ENCODE results near the gene RPL14. TPM values are rescaled to one million over a fixed set of nuclear protein-coding genes. Genes with fewer than 3 reads are reported as not detected.

RPL14 gene
- total and polyA plus RNA-seq, 9 donors, result 668 to 4,413 (median 2,720) TPM

- intact Hi-C loops (cut with DNase I), result no loop called here
- TF ChIP-seq CTCF (IDR thresholded peaks at IDR 0.05), result no peak
- TF ChIP-seq POLR2A (IDR thresholded peaks at IDR 0.05), result no peak
- no peak for TF ChIP-seq EP300 (IDR thresholded peaks at IDR 0.05)
- no peak for DNase-seq
- no peaks in the 10 kb centered on the region for H3K4me1 ChIP-seq (ENCODE audit: insufficient read depth)
- peaks cover 4 to 18% of the 10 kb centered on the region in 2 donors for H3K9me3 ChIP-seq
- H3K27ac ChIP-seq, result no peak overlapping the region
- H3K36me3 ChIP-seq, result no peaks in the 10 kb centered on the region
- no peaks in the 10 kb centered on the region for H3K27me3 ChIP-seq
- H3K4me3 ChIP-seq, result no peak overlapping the region
- 95 to 99% (median 97%) methylated on average over 3 of the region's 3 CpGs for WGBS, 3 donors
These were observed 30.0 kb downstream of the RPL14 start for GRCh38 chr3:40487172-40487571.

GRCh38 chr3:40490916-40491315, 33.8 kb downstream of the RPL14 start:
- Histone ChIP-seq H3K4me1 (ENCODE audit: insufficient read depth) (no peaks in the 10 kb centered on the region), H3K27me3 (no peaks in the 10 kb centered on the region), H3K4me3 (no peak overlapping the region), H3K9me3 (peaks cover 4 to 18% of the 10 kb centered on the region in 2 donors), H3K36me3 (no peaks in the 10 kb centered on the region), H3K27ac (no peak overlapping the region)
- no peak for DNase-seq
- TF ChIP-seq POLR2A (IDR thresholded peaks at IDR 0.05), result no peak
- no peak for TF ChIP-seq EP300 (IDR thresholded peaks at IDR 0.05)
- no peak for TF ChIP-seq CTCF (IDR thresholded peaks at IDR 0.05)
- intact Hi-C loops (cut with DNase I), result no loop called here
- 83 to 90% (median 85%) methylated on average over 5 of the region's 5 CpGs for WGBS, 3 donors

- H3K36me3 ChIP-seq, result no peaks in the 10 kb centered on the region
- intact Hi-C loops (cut with DNase I), result no loop called here
These were observed 37.6 kb downstream of the RPL14 start for GRCh38 chr3:40494698-40495097.

GRCh38 chr3:40497288-40497687, 40.1 kb downstream of the RPL14 start:
- no peak for TF ChIP-seq EP300 (IDR thresholded peaks at IDR 0.05)

More at GRCh38 chr3:40494698-40495097, 37.6 kb downstream of the RPL14 start:
- Histone ChIP-seq H3K9me3 (no peaks in the 10 kb centered on the region), H3K4me1 (ENCODE audit: insufficient read depth) (no peaks in the 10 kb centered on the region), H3K4me3 (no peak overlapping the region), H3K27me3 (no peaks in the 10 kb centered on the region), H3K27ac (no peak overlapping the region)
- no peak for DNase-seq
- no peak for TF ChIP-seq EP300 (IDR thresholded peaks at IDR 0.05)
- TF ChIP-seq CTCF (IDR thresholded peaks at IDR 0.05), result no peak
- no peak for TF ChIP-seq POLR2A (IDR thresholded peaks at IDR 0.05)
- 29 to 41% (median 29%) methylated on average over 2 of the region's 2 CpGs for WGBS, 3 donors

GRCh38 chr3:40499952-40500351, 42.8 kb downstream of the RPL14 start:
- WGBS, 3 donors, result 90 to 100% (median 92%) methylated on average over 1 of the region's 1 CpG

More at GRCh38 chr3:40497288-40497687, 40.1 kb downstream of the RPL14 start:
- Histone ChIP-seq H3K9me3 (no peaks in the 10 kb centered on the region), H3K4me3 (no peak overlapping the region), H3K36me3 (no peaks in the 10 kb centered on the region), H3K4me1 (ENCODE audit: insufficient read depth) (no peaks in the 10 kb centered on the region), H3K27ac (no peak overlapping the region), H3K27me3 (no peaks in the 10 kb centered on the region)
- DNase-seq, result no peak
- intact Hi-C loops (cut with DNase I), result no loop called here
- 92 to 95% (median 94%) methylated on average over 2 of the region's 2 CpGs for WGBS, 3 donors

More at GRCh38 chr3:40499952-40500351, 42.8 kb downstream of the RPL14 start:
- H3K4me3 ChIP-seq, result no peak overlapping the region
- H3K27ac ChIP-seq, result no peak overlapping the region
- intact Hi-C loops (cut with DNase I), result no loop called here
- TF ChIP-seq CTCF (IDR thresholded peaks at IDR 0.05) (no peak), EP300 (IDR thresholded peaks at IDR 0.05) (no peak), POLR2A (IDR thresholded peaks at IDR 0.05) (no peak)
- H3K36me3 ChIP-seq, result no peaks in the 10 kb centered on the region
- no peaks in the 10 kb centered on the region for H3K27me3 ChIP-seq
- no peaks in the 10 kb centered on the region for H3K9me3 ChIP-seq
- no peak for DNase-seq
- H3K4me1 ChIP-seq (ENCODE audit: insufficient read depth), result peaks cover 5% of the 10 kb centered on the region
